HUDEP-2 (cell line): ENCODE results near the gene MIP.
"Not testable (repeated sequence)": the region's sequence is repeated elsewhere in the genome, so short reads cannot be mapped to it uniquely, and the experiment has no call there.

Source experiments
- DNase-seq, 76 experiments: peaks; one replicate each; lab custom pipeline; 2025; ENCODE audit not compliant: unreplicated experiment in 76 of 76; lab: John Stamatoyannopoulos, UW

The MIP gene

GRCh38 chr12:56411781-56412639 is 42.4 kb downstream of the MIP start:
- DNase-seq: no peak

- no peak for DNase-seq
Observed at GRCh38 chr12:56410768-56411167, 43.7 kb downstream of the MIP start.

DNA sequence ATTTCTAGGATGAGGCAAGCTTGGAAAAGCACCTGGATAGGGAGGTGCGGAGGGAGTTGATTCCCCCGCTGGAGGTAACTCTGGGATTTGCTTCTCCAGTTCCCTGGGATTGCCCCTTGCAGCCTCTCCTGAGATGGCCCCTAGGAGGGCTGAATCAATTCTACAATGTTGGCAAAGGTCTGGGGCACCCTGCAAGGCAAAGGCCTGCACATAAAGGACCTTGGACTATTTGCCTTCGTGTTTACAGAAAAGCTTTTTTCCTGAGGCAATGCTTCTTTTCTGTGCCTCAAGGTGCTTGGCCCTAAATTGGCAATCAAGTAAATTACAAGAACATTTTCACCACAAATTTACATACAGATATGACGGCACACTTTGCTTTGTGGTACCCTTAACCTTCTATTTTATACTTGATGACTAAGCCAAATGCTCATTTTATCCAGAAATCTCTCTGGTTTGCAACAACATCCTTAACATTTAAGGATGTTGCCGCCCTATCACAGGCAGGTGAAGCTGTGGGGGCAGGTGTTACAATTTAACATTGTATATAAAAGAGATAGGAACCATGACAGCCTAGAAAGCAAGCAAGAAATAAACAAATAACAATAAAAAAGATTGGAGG is 45.5 kb downstream of the MIP start:
- DNase-seq: no peak

DNA sequence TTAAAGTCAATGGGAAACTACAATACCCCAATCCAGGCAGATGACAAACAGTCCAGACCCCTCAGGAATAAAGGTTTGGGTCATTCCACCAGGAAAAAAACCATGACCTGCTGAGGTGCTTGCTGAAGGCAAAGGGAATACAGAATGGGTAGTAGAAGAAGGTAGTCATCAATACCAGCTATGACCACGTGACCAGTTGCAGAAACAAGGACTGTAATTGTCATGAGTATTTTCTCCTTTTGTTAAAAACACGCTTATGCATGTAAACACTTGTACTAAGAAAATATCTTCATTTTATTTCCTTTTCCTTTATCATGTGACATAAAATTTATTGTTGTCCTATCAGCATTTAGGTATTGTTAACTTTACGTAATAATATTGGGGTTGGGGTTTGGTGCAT is 50.2 kb downstream of the MIP start:
- DNase-seq: not testable (repeated sequence)

- DNase-seq: not testable (repeated sequence)
Observed at GRCh38 chr12:56401612-56402011, 52.8 kb downstream of the MIP start.

- not testable (repeated sequence) for DNase-seq
Observed at GRCh38 chr12:56401125-56401524, 53.3 kb downstream of the MIP start.
